K562 (cell line): ENCODE results near the gene ARFGEF3. TPM values are rescaled to one million over a fixed set of nuclear protein-coding genes. Genes with fewer than 3 reads are reported as not detected.

ENCODE experiments used
- ATAC-seq: fragments of 200-7000 bp; cut with Tn5 transposase; 3 replicates; pipeline ENCODE4 v1.9.1; 2020; ENCODE audit warnings: moderate library complexity
- BruUV-seq: library from RNA; stranded (reverse); fragments of 400-500 nt; replicated peaks from 2 replicates; lab custom pipeline; 2021; lab: Mats Ljungman, UMichigan
- CTCF ChIA-PET: fragments of 300-600 bp; formaldehyde crosslinking; extraction: SDS; loops from one replicate; lab custom pipeline; 2021; ENCODE audit warnings: low intra/inter-chr PET ratio; lab: Yijun Ruan, JAX
- POLR2A ChIA-PET: fragments of 300-600, 350-650 bp; sonication (Branson Sonifier 250); formaldehyde crosslinking; extraction: SDS; loops from one replicate; lab custom pipeline; 2021; ENCODE audit warnings: antibody characterized with exemption, inconsistent platforms; lab: Yijun Ruan, JAX
- DNase-seq, 4 experiments: peaks; one replicate each; pipeline versions ENCODE4 v3.0.0 to v3.0.0-alpha.2; 2011 to 2018; ENCODE audit warnings: low spot score in 3 of 4, mixed read lengths in 3 of 4; ENCODE audit errors: extremely low read depth in 1 of 4
- FAIRE-seq: peaks from 2 replicates; lab custom pipeline; 2011; peaks lifted over from hg19 to GRCh38; lab: Jason Lieb, UNC
- H2AFZ ChIP-seq: 2 replicates; pipeline ENCODE4 v1.6.0; 2011; ENCODE audit warnings: low read depth, low read length, control low read depth, inconsistent platforms
- H3K27ac ChIP-seq: fragments of 200-600 bp; 3 replicates; pipeline ENCODE4 v1.8.0; 2011; ENCODE audit warnings: low read depth, mild to moderate bottlenecking, control low read depth, inconsistent platforms, low read length, moderate library complexity, mixed read lengths; ENCODE audit errors: extremely low read depth
- H3K27me3 ChIP-seq, 2 experiments: fragments of 300-600 bp in 1 of 2; 2 replicates in 1 of 2; 3 replicates in 1 of 2; pipeline versions ENCODE4 v1.6.0 to v1.8.0; 2011; ENCODE audit warnings: inconsistent platforms in 2 of 2, low read length in 2 of 2, mild to moderate bottlenecking in 1 of 2, mixed read lengths in 1 of 2, moderate library complexity in 1 of 2; ENCODE audit not compliant: control insufficient read depth in 2 of 2, insufficient read depth in 2 of 2
- H3K36me3 ChIP-seq: fragments of 300-600 bp; 3 replicates; pipeline ENCODE4 v1.8.0; 2011; ENCODE audit warnings: mild to moderate bottlenecking, low read length, inconsistent platforms; ENCODE audit not compliant: control insufficient read depth, insufficient read depth
- H3K4me1 ChIP-seq, 2 experiments: fragments of 200-600 bp in 1 of 2; replicated peaks in 1 of 2; 2 replicates in 1 of 2; 3 replicates in 1 of 2; pipeline versions ENCODE4 v1.5.1 to v1.8.0; 2011; ENCODE audit warnings: inconsistent platforms in 2 of 2, low read length in 2 of 2, mild to moderate bottlenecking in 1 of 2, mixed read lengths in 1 of 2, moderate library complexity in 1 of 2; ENCODE audit not compliant: control insufficient read depth in 2 of 2, insufficient read depth in 2 of 2
- H3K4me2 ChIP-seq: 2 replicates; pipeline ENCODE4 v1.6.1; 2011; ENCODE audit warnings: low read length, control low read depth, inconsistent platforms, mixed read lengths; ENCODE audit not compliant: insufficient read depth
- H3K4me3 ChIP-seq: fragments of 200-600 bp; sonication (generic), shearing (Covaris generic); 2 replicates; pipeline ENCODE4 v1.5.1; 2016; ENCODE audit warnings: control low read depth, inconsistent platforms
- H3K79me2 ChIP-seq: fragments of 200-600 bp; 3 replicates; pipeline ENCODE4 v1.8.0; 2011; ENCODE audit warnings: low read length, inconsistent platforms; ENCODE audit not compliant: control insufficient read depth, insufficient read depth
- H3K9ac ChIP-seq, 2 experiments: 2 replicates each; pipeline versions ENCODE4 v1.6.0 to v1.6.1; 2011; ENCODE audit warnings: low read depth in 2 of 2, low read length in 2 of 2, control low read depth in 1 of 2, inconsistent platforms in 1 of 2, mild to moderate bottlenecking in 1 of 2, mixed read lengths in 1 of 2; ENCODE audit not compliant: insufficient read depth in 1 of 2
- H3K9me1 ChIP-seq: one replicate; pipeline ENCODE4 v1.6.0; 2011; ENCODE audit warnings: inconsistent platforms, mild to moderate bottlenecking, low read length, moderate library complexity; ENCODE audit not compliant: control insufficient read depth, insufficient read depth
- H3K9me3 ChIP-seq: replicated peaks from 2 replicates; pipeline ENCODE4 v1.5.1; 2011; ENCODE audit warnings: low read depth, low read length, inconsistent platforms; ENCODE audit not compliant: control insufficient read depth, insufficient read depth
- H4K20me1 ChIP-seq: replicated peaks from 2 replicates; pipeline ENCODE4 v1.6.1; 2011; ENCODE audit warnings: low read length, inconsistent platforms, mixed read lengths; ENCODE audit not compliant: control insufficient read depth, insufficient read depth
- ATF1 ChIP-seq, 2 experiments: fragments of 450-650 bp in 1 of 2; IDR thresholded peaks; 2 replicates each; pipeline ENCODE4 v1.6.1; 2016; ENCODE audit warnings: missing compliant biosample characterization in 1 of 2, missing genetic modification characterization in 1 of 2
- BCLAF1 ChIP-seq, 2 experiments: fragments of 450-650 bp in 1 of 2; IDR thresholded peaks; 2 replicates each; pipeline ENCODE4 v1.6.1; 2011 to 2017; ENCODE audit warnings: low read depth in 2 of 2, antibody characterized with exemption in 1 of 2, borderline replicate concordance in 1 of 2, low read length in 1 of 2, mild to moderate bottlenecking in 1 of 2, mixed read lengths in 1 of 2; ENCODE audit not compliant: control insufficient read depth in 1 of 2
- BCOR ChIP-seq: fragments of 450-650 bp; IDR thresholded peaks from 2 replicates; pipeline ENCODE4 v1.6.1; 2016
- DMBX1 ChIP-seq: fragments of 250-450 bp; sonication (Bioruptor Pico); IDR thresholded peaks from 2 replicates; pipeline ENCODE4 v1.8.0; 2022; ENCODE audit warnings: inconsistent platforms, mild to moderate bottlenecking, moderate library complexity, borderline replicate concordance
- GABPA ChIP-seq: fragments of 200-800 bp; sonication (Bioruptor generic); conservative IDR thresholded peaks from 2 replicates; pipeline ENCODE4 v1.6.1; 2016; ENCODE audit warnings: low read depth, missing genetic modification characterization, missing compliant biosample characterization
- PHB ChIP-seq: fragments of 250-450 bp; sonication (Bioruptor Pico); IDR thresholded peaks from 2 replicates; pipeline ENCODE4 v1.5.0; 2021
- SRSF9 ChIP-seq: fragments of 200-400 bp; formaldehyde crosslinking; IDR thresholded peaks from 2 replicates; pipeline ENCODE4 v1.6.1; 2017; ENCODE audit warnings: low read depth, low read length, borderline replicate concordance
- STAT5B ChIP-seq: fragments of 250-450 bp; sonication (Bioruptor Pico); IDR thresholded peaks from 2 replicates; pipeline ENCODE4 v1.8.0; 2021; ENCODE audit warnings: mild to moderate bottlenecking, inconsistent platforms
- TBL1XR1 ChIP-seq, 2 experiments: IDR thresholded peaks; 2 replicates each; pipeline ENCODE4 v1.6.1; 2012; ENCODE audit warnings: improper control_type of control experiment in 2 of 2, low read length in 2 of 2, mild to moderate bottlenecking in 1 of 2
- ZBTB26 ChIP-seq: fragments of 450-650 bp; formaldehyde crosslinking; IDR thresholded peaks from 2 replicates; pipeline ENCODE4 v1.4.0; 2022; ENCODE audit warnings: missing genetic modification characterization
- ZHX1 ChIP-seq: fragments of 150-350 bp; conservative IDR thresholded peaks from 2 replicates; pipeline ENCODE4 v1.6.1; 2014; ENCODE audit warnings: low read length
- ZNF146 ChIP-seq: IDR thresholded peaks from one replicate; pipeline ENCODE4 v1.6.1; 2018; ENCODE audit warnings: missing compliant biosample characterization; ENCODE audit not compliant: unreplicated experiment
- ZNF512 ChIP-seq: IDR thresholded peaks from 2 replicates; pipeline ENCODE4 v1.6.1; 2016; ENCODE audit warnings: missing genetic modification characterization, missing compliant biosample characterization
- WGBS: fragments of 100-300 bp; shearing (Covaris generic); methylation state at CpG from one replicate; pipeline ENCODE4 v1.1.6; 2016; ENCODE audit warnings: low coverage, mixed read lengths; ENCODE audit not compliant: insufficient coverage; ENCODE audit errors: missing lambda C conversion rate; 5-methylcytosine and 5-hydroxymethylcytosine counted together
- in situ Hi-C: fragments of 300-500 bp; cut with MboI; formaldehyde crosslinking; loops from 4 replicates; pipeline ENCODE4 v1.15.0; 2018; ENCODE audit warnings: inconsistent platforms, mixed read lengths
- intact Hi-C: fragments of 100-400 bp; cut with micrococcal nuclease; formaldehyde crosslinking; loops from 2 replicates; pipeline ENCODE4 v1.14.2; 2022
- polyA plus RNA-seq, 8 experiments: library from polyadenylated mRNA; depleted of rRNA in 4 of 8; stranded (reverse) in 5 of 8; unstranded in 3 of 8; fragments of >200 nt; fragmentation: Nextera tagmentation in 2 of 8; fragmentation: Illumina TruSeq in 1 of 8; extraction: Ambion mirVana in 2 of 8; extraction: Trizol in 1 of 8; gene quantifications; 2 replicates each; pipeline versions ENCODE4 v1.2.1 to v1.2.3, GENCODE V29; 2011 to 2014; ENCODE audit warnings: inconsistent platforms in 1 of 8, missing spikeins in 1 of 8
- total RNA-seq, 7 experiments: library from RNA; depleted of rRNA in 6 of 7; stranded (reverse); fragments of >200 nt in 6 of 7; fragmentation: Illumina TruSeq in 2 of 7; extraction: Trizol in 2 of 7; gene quantifications; 2 replicates each; pipeline versions ENCODE4 v1.2.1 to v1.2.3, GENCODE V29; 2011 to 2021; ENCODE audit warnings: low replicate concordance in 1 of 7

ARFGEF3 gene
- total and polyA plus RNA-seq, 9 of the 15 experiments (the other 6 are each of a cell fraction or from before 2014, with no cell fraction given) = under 0.01 to 0.02 TPM; not detected in 7

GRCh38 chr6:138119976-138120375 lies 41.8 kb upstream of the ARFGEF3 start (continued):
- TF ChIP-seq STAT5B (no peak), TBL1XR1 (IDR thresholded peaks at IDR 0.05; ENCODE audit: low read length in 2 of 2) (no peak), GABPA (tag) (no peak), ZNF512 (tag) (no peak), SRSF9 (no peak), DMBX1 (CRISPR knock-in tag) (no peak)

- intact Hi-C loops = no loop called here
- FAIRE-seq (no peak), DNase-seq (no peak), ATAC-seq (no peak)
- no peaks in the 10 kb centered on the region for H3K9me1 ChIP-seq
- ChIA-PET CTCF (no interaction called here), POLR2A (interaction anchor here (0.6 to 1.3 kb wide), 2 partner anchors 9 to 267 kb away, joined by 3 read pairs; no protein-coding TSS in a partner anchor)
- no peak overlapping the region for H2AFZ ChIP-seq
- in situ Hi-C loops = no loop called here
- H3K4me3 ChIP-seq = no peak overlapping the region
- no peaks in the 10 kb centered on the region for H3K36me3 ChIP-seq
- no peaks in the 10 kb centered on the region for H3K79me2 ChIP-seq
- H3K4me1 ChIP-seq = no peaks in the 10 kb centered on the region
- no peak overlapping the region for H3K4me2 ChIP-seq
- H4K20me1 ChIP-seq = no peaks in the 10 kb centered on the region
- no peak overlapping the region for H3K27ac ChIP-seq
- H3K9me3 ChIP-seq = no peaks in the 10 kb centered on the region
- no TSS peak for BruUV-seq
- no peak overlapping the region for H3K9ac ChIP-seq
- 0% methylated on average over 4 of the region's 4 CpGs for WGBS
- no peaks in the 10 kb centered on the region for H3K27me3 ChIP-seq
- no peak for TF ChIP-seq ZBTB26 (CRISPR knock-in tag)
- no peak for TF ChIP-seq BCLAF1 (IDR thresholded peaks at IDR 0.05; ENCODE audit: borderline replicate concordance in 1 of 2, control insufficient read depth in 1 of 2, low read depth in 2 of 2, low read length in 1 of 2)
- 0 out of 2 replicates have a peak, but pooled peaks have one; percentile 12 for TF ChIP-seq BCOR
- no peak for TF ChIP-seq ZHX1
- no peak for TF ChIP-seq PHB (CRISPR knock-in tag)
- TF ChIP-seq ATF1 (CRISPR knock-in tag; IDR thresholded peaks at IDR 0.05) = no peak
- no peak for TF ChIP-seq ATF1 (tag; IDR thresholded peaks at IDR 0.05)
- TF ChIP-seq ZNF146 (CRISPR knock-in tag) = peak; percentile 85
These were observed 37.6 kb upstream of the ARFGEF3 start for GRCh38 chr6:138124096-138124495.
